ENCODE results near the gene OR2Y1.

Gene OR2Y1

DNA sequence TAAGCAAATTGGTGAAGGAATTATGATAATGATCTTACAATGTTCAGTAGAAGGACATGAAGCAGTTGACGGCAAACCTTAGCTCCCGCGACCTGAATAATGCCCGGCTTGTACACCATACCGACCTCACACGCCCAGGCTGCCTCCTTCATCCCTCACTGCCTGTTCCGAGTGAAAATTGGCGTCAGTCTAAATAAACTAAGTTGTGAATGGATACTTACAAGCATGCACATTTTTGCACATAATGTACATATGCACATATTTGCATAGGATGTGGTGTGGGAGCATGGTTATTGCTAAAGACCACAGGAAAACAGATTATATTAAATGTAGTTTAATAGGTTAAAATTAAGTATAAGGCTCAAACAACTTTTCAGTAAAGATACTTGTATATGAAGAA, 14.9 kb downstream of the OR2Y1 start:
- TF ChIP-seq TCF12 (IDR thresholded peaks at IDR 0.05; ENCODE audit: low read depth) (no peak), EGR1 (IDR thresholded peaks at IDR 0.05) (no peak), ZBTB7A (IDR thresholded peaks at IDR 0.05; ENCODE audit: low read depth) (no peak), NFIC (IDR thresholded peaks at IDR 0.05) (no peak), TAF1 (IDR thresholded peaks at IDR 0.05; ENCODE audit: low read depth) (no peak), CREB1 (IDR thresholded peaks at IDR 0.05; ENCODE audit: low read depth) (no peak), FOXM1 (IDR thresholded peaks at IDR 0.05; ENCODE audit: borderline replicate concordance, low read depth) (no peak), EP300 (IDR thresholded peaks at IDR 0.05; ENCODE audit: borderline replicate concordance) (no peak), RAD21 (IDR thresholded peaks at IDR 0.05; ENCODE audit: low read depth) (no peak), YY1 (IDR thresholded peaks at IDR 0.05; ENCODE audit: low read depth) (no peak), TEAD4 (IDR thresholded peaks at IDR 0.05) (no peak), CEBPB (IDR thresholded peaks at IDR 0.05) (no peak)
- TF ChIP-seq, protein P1, sequence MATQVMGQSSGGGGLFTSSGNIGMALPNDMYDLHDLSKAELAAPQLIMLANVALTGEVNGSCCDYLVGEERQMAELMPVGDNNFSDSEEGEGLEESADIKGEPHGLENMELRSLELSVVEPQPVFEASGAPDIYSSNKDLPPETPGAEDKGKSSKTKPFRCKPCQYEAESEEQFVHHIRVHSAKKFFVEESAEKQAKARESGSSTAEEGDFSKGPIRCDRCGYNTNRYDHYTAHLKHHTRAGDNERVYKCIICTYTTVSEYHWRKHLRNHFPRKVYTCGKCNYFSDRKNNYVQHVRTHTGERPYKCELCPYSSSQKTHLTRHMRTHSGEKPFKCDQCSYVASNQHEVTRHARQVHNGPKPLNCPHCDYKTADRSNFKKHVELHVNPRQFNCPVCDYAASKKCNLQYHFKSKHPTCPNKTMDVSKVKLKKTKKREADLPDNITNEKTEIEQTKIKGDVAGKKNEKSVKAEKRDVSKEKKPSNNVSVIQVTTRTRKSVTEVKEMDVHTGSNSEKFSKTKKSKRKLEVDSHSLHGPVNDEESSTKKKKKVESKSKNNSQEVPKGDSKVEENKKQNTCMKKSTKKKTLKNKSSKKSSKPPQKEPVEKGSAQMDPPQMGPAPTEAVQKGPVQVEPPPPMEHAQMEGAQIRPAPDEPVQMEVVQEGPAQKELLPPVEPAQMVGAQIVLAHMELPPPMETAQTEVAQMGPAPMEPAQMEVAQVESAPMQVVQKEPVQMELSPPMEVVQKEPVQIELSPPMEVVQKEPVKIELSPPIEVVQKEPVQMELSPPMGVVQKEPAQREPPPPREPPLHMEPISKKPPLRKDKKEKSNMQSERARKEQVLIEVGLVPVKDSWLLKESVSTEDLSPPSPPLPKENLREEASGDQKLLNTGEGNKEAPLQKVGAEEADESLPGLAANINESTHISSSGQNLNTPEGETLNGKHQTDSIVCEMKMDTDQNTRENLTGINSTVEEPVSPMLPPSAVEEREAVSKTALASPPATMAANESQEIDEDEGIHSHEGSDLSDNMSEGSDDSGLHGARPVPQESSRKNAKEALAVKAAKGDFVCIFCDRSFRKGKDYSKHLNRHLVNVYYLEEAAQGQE (IDR thresholded peaks at IDR 0.05; ENCODE audit: low read depth), result no peak
- TF ChIP-seq, protein P2, sequence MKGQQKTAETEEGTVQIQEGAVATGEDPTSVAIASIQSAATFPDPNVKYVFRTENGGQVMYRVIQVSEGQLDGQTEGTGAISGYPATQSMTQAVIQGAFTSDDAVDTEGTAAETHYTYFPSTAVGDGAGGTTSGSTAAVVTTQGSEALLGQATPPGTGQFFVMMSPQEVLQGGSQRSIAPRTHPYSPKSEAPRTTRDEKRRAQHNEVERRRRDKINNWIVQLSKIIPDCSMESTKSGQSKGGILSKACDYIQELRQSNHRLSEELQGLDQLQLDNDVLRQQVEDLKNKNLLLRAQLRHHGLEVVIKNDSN (IDR thresholded peaks at IDR 0.05), result no peak
- TF ChIP-seq, protein P3, sequence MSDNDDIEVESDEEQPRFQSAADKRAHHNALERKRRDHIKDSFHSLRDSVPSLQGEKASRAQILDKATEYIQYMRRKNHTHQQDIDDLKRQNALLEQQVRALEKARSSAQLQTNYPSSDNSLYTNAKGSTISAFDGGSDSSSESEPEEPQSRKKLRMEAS (IDR thresholded peaks at IDR 0.05), result no peak

DNA sequence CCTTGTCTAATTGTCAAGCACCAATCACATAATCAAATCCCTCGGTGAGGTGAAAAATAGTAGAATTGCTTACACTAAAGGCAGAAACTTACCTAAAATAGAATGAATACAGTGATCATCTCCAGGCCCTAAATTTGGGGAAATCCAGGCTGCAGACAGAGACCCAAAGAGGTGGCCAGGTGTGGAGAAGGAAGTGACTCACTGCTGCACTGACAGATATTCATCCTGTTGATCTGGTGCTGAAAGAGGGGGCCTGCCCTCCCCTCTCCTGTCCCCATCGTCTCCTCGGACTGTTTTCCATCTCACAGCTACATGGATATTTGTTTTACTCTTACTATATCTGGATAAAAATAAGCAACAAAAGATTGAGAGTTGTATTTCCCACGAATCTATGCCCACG, 15.9 kb downstream of the OR2Y1 start:
- TF ChIP-seq RAD21 (IDR thresholded peaks at IDR 0.05; ENCODE audit: low read depth) (no peak), TCF12 (IDR thresholded peaks at IDR 0.05; ENCODE audit: low read depth) (no peak), FOXM1 (IDR thresholded peaks at IDR 0.05; ENCODE audit: borderline replicate concordance, low read depth) (no peak), ZBTB7A (IDR thresholded peaks at IDR 0.05; ENCODE audit: low read depth) (no peak), TAF1 (IDR thresholded peaks at IDR 0.05; ENCODE audit: low read depth) (no peak), CREB1 (IDR thresholded peaks at IDR 0.05; ENCODE audit: low read depth) (no peak), EGR1 (IDR thresholded peaks at IDR 0.05) (no peak), CEBPB (IDR thresholded peaks at IDR 0.05) (no peak), TEAD4 (IDR thresholded peaks at IDR 0.05) (no peak), NFIC (IDR thresholded peaks at IDR 0.05) (no peak), YY1 (IDR thresholded peaks at IDR 0.05; ENCODE audit: low read depth) (no peak), EP300 (IDR thresholded peaks at IDR 0.05; ENCODE audit: borderline replicate concordance) (no peak)
- TF ChIP-seq, protein P2 (IDR thresholded peaks at IDR 0.05), result no peak
- TF ChIP-seq, protein P1 (IDR thresholded peaks at IDR 0.05; ENCODE audit: low read depth), result no peak
- TF ChIP-seq, protein P3 (IDR thresholded peaks at IDR 0.05), result no peak

DNA sequence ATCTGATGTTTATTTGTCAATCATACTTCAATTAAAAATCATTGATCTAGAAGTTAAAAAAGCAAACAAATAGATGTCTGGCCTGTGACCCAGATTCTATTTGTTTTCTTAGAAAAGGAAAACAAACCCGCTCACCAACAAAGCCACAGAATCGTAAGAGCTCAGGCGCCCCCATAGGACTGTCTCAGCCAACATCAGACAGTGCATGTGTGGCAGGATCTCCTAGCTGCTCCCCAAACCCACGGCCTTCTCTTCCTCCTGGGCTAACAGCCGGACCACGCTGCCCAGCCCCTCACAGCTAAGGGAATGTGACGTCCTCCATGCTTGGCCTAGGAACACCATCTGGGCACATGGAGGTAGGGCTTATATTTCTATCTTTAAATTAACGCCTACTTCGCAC, 19.4 kb downstream of the OR2Y1 start:
- TF ChIP-seq TAF1 (IDR thresholded peaks at IDR 0.05; ENCODE audit: low read depth), result no peak
- TF ChIP-seq ZBTB7A (IDR thresholded peaks at IDR 0.05; ENCODE audit: low read depth), result no peak
- no peak for TF ChIP-seq TCF12 (IDR thresholded peaks at IDR 0.05; ENCODE audit: low read depth)
- TF ChIP-seq EGR1 (IDR thresholded peaks at IDR 0.05), result no peak
- no peak for TF ChIP-seq CEBPB (IDR thresholded peaks at IDR 0.05)
- TF ChIP-seq YY1 (IDR thresholded peaks at IDR 0.05; ENCODE audit: low read depth), result no peak
- TF ChIP-seq, protein P1 (IDR thresholded peaks at IDR 0.05; ENCODE audit: low read depth), result no peak
- no peak for TF ChIP-seq NFIC (IDR thresholded peaks at IDR 0.05)
- no peak for TF ChIP-seq RAD21 (IDR thresholded peaks at IDR 0.05; ENCODE audit: low read depth)
- no peak for TF ChIP-seq CREB1 (IDR thresholded peaks at IDR 0.05; ENCODE audit: low read depth)
- TF ChIP-seq EP300 (IDR thresholded peaks at IDR 0.05; ENCODE audit: borderline replicate concordance), result no peak
- TF ChIP-seq, protein P2 (IDR thresholded peaks at IDR 0.05), result no peak
- no peak for TF ChIP-seq TEAD4 (IDR thresholded peaks at IDR 0.05)
- no peak for TF ChIP-seq FOXM1 (IDR thresholded peaks at IDR 0.05; ENCODE audit: borderline replicate concordance, low read depth)
- TF ChIP-seq, protein P3 (IDR thresholded peaks at IDR 0.05), result no peak
